Measurements from ENCODE around the gene CDK8.

- TF ChIP-seq POLR2A (IDR thresholded peaks at IDR 0.05; ENCODE audit: low read length) = no peak
- TF ChIP-seq JUNB (IDR thresholded peaks at IDR 0.05) = no peak
- no peak for TF ChIP-seq MAZ (IDR thresholded peaks at IDR 0.05; ENCODE audit: borderline replicate concordance, low read depth, low read length)
- no peak for TF ChIP-seq ELK1 (IDR thresholded peaks at IDR 0.05; ENCODE audit: low read depth, low read length)
- no peak for TF ChIP-seq TFCP2L1 (CRISPR knock-in tag; IDR thresholded peaks at IDR 0.05)
Observed at GRCh38 chr13:26401069-26401468, 147.1 kb downstream of the CDK8 start.
